Cortex of kidney (tissue), 1 donor: ENCODE measurements around the gene AJM1.

Experiments used
- DNase-seq: peaks from one replicate; lab custom pipeline; 2025; lab: John Stamatoyannopoulos, UW

Gene AJM1

DNA sequence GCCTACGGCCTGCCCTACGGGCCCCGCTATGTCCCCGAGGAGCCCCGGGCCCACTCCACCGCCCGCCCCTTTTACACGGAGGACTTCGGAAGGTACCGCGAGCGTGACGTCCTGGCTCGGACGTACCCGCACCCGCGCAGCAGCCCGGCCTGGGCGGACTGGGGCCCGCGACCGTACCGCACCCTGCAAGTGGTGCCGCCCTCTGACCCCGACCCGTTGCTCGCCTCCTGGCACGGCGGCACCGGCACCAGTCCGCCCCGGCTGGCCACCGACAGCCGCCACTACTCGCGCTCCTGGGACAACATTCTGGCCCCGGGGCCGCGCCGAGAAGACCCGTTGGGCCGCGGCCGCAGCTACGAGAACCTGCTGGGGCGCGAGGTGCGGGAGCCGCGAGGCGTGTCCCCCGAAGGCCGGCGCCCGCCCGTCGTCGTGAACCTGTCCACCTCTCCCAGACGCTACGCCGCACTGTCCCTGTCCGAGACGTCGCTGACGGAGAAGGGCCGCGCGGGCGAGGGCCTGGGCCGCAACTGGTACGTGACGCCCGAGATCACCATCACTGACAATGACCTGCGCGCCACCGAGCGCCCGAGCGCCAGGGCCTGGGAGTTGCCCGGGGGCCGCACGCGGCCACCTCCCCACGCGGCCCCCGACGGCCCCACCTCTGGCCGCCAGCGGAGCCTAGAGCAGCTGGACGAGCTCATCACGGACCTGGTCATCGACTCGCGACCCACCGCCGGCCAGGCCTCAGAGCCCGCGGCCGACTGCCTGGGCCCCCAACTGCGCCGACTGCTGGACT, 3.4 kb downstream of the AJM1 start:
- no peak for DNase-seq

DNA sequence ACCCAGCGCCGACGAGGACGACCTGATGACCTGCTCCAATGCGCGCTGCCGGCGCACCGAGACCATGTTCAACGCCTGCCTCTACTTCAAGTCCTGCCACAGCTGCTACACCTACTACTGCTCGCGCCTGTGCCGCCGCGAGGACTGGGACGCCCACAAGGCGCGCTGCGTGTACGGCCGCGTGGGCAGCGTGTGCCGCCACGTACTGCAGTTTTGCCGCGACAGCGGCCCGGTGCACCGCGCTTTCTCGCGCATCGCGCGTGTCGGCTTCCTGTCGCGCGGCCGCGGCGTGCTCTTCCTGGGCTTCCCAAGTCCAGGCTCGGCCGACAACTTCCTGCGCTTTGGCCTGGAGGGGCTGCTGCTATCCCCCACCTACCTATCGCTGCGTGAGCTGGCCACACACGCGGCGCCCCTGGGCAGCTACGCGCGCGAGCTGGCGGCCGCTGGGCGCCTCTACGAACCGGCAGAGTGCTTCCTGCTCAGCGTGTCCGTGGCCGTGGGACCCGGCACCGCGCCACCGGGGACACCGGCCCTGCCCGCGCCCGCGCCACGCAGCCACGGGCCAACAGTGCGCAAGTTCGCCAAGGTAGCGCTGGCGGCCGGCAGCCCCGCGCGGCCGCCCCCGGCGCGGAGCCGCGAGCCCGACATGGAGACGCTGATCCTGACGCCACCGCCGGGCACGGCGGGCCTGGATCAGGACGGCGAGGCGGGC, 4.3 kb downstream of the AJM1 start:
- no peak for DNase-seq

GRCh38 chr9:136847088-136847825, 5.0 kb downstream of the AJM1 start:
- DNase-seq: no peak

DNA sequence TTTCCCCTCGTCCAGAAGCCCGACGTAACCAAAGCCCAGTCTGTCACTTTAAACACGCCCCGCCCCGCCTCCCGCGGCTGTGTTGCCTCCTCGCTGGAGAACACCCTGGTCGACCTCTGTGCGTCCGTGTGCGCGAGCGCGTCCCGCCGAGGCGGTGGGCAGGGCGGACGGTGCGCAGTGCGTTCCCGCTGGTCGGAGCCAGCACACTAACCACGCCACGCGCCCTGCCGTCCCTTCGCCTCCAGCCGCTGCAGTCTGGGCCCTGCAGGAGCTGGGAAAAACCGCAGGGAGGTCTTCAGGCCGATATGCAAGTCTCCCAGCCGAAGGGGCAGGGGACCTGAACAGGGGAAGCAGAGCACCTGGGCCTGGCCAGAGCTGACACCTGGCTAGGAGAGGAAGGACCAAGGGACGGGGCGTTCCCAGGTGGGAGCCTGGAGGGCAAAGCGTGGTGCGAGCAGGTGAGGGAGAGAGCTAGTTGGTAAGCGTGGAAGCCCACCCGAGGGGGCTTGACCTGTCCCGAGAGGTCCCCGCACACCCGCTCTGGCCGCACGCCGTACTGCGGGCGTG, 5.6 kb downstream of the AJM1 start:
- DNase-seq: peak; percentile 46

GRCh38 chr9:136848393-136849037, 6.2 kb downstream of the AJM1 start:
- no peak for DNase-seq

DNA sequence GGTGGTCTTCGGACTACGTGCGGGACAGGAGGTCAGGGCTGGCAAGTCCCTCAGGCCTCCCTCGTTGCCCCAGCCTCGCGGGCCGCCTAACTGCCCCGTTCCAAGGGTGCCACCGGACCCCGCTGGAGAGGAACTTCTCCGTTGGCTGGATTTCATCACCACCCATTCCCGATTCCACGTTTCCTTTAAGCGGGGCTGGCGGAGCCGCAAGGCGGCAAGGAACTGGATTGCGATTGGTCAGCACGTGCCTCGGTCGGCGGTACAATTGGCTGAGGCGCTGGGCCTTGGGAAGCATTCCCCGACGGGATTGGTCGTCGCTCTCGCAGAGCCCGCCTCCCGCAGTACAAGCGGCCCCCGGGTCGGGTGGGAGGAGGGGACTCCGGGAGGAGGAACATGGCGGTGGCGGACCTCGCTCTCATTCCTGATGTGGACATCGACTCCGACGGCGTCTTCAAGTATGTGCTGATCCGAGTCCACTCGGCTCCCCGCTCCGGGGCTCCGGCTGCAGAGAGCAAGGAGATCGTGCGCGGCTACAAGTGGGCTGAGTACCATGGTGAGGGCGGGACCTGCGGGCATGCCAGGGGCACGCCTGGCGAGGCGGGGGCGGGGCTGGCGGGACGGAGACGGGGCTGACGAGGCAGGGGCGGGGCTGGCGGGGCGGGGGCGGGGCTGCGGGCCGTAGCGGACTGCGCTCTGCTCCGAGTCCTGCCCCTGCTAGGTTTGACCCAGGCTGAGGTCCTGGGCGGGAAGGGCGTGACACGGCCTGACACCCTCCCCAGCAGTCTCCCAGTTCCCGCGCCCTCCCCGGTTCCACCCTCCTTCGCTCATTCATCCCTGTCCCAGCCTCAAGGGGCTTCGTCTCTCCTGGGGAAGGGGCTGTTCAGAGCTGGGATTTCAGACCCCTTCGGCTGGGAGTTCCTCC, 7.0 kb downstream of the AJM1 start, which contains the start of gene PHPT1:
Gene PHPT1 (plus strand): TSS at position 372 of the 922 bp plus-strand sequence. CDS start 22 bp downstream, at position 394.
- peak; percentile 90 for DNase-seq

- DNase-seq: no peak
These were observed 7.9 kb downstream of the AJM1 start for GRCh38 chr9:136849960-136850865.

DNA sequence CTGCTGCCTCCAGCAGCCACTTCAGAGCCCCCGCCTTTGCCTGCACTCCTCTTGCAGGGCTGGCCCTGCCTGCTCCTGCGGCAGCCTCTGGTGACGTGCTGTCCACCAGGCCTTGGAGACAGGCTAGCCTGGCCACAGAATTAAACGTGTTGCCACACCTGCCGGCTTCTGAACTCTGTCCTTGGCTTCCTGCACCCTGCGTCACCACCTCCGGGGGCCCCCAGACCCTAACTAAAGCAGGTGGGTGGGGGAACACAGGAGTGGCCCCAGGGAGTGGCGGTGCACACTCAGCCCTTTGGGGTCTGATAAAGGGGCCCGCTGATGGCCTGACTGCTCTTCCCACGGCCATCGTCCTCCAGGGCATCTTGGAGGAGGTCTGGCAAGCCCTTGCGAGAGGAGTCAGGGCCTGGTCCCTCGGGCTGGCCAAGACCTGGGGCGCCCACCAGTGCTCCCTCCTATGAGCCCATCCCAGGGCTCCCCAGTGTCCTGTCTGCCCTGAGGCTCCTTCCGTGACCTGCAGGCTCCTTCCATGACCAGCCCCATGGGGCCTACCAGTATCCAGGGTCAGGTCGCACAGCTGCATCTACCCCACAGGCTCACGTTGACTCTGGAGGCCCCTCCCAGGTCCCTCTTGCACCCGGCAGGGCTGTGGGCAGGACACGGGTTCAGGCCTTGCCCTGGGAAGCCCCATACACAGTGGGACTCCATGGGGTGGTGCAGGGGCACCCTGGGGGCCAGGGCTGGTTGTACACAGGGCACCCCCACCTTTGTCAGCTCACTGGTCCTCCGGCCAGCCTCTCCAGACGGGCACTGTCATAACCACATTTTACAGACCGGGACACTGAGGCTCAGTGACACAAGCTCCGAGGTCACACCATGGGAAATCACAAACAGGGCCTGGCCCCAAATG, 8.8 kb downstream of the AJM1 start:
- no peak for DNase-seq

DNA sequence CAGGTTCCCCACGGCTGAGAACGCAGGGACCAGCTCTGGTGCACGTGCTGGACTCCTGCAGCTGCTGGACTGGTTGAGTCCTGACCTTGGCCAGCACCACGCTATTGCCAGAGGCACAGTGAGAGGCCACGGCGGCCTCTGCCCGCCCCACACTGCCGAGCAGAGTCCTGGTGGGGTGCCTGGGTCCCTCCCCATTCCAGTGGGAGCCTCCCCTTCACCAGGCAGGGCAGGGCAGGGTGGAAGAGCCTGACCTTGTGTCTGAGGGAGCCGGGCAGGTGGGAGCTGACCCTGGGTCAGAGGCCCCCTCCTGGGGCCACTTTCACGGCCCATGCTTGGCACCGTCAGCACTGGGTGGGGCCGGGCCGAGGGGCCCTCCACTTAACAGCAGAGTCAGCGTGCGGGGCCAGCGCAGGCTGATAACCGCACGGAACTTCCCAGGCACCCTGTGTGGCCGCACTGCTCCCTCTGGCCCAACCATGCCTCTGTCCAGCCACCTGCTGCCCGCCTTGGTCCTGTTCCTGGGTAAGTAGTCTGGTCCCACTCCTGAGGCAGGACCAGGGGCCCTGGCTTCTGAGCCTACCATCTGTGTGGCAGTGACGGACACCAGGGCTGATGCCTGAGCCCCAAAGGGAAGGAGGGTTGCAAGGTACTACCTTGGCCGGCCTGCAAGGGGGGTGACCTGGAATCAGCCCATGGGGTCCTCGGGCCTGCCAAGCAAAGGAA, 9.8 kb downstream of the AJM1 start, which contains the start of gene MAMDC4:
Gene MAMDC4 (plus strand): TSS at position 406 of the 723 bp plus-strand sequence. CDS start 71 bp downstream, at position 477.
- no peak for DNase-seq

DNA sequence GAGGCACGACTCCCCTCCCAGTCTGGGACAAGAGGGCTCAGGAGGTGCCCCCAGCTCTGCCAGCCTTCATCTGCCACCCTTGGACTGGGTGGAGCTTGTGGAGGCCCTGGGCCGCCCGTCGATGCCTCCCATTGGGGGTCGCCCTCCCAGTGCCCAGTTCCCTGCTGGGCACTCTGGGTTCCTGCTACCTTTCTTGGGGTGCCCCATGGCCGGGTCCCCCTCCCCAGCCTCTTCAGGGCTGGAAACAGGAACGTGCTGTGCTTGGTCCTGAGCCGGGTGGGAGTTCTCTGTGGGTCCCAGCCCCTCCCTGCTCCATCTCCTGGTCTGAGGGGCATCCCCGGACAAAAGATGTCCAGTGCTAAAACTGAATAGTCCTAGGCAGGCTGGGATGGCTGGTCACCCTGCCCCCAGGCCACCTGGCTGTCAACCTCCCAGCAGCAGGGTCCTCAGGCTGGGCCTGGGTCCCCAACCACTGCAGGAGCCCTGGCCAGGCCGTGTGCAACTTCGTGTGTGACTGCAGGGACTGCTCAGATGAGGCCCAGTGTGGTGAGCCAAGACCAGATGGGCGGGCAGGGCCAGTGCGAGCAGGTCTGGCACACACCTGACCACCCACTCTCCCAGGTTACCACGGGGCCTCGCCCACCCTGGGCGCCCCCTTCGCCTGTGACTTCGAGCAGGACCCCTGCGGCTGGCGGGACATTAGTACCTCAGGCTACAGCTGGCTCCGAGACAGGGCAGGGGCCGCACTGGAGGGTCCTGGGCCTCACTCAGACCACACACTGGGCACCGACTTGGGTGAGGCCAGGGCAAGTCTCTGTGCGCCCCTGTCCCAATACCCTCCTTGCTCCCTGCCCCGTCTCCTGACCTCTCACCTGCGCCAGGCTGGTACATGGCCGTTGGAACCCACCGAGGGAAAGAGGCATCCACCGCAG, 10.7 kb downstream of the AJM1 start:
- DNase-seq: no peak

GRCh38 chr9:136853596-136854112, 11.4 kb downstream of the AJM1 start:
- DNase-seq: no peak

DNA sequence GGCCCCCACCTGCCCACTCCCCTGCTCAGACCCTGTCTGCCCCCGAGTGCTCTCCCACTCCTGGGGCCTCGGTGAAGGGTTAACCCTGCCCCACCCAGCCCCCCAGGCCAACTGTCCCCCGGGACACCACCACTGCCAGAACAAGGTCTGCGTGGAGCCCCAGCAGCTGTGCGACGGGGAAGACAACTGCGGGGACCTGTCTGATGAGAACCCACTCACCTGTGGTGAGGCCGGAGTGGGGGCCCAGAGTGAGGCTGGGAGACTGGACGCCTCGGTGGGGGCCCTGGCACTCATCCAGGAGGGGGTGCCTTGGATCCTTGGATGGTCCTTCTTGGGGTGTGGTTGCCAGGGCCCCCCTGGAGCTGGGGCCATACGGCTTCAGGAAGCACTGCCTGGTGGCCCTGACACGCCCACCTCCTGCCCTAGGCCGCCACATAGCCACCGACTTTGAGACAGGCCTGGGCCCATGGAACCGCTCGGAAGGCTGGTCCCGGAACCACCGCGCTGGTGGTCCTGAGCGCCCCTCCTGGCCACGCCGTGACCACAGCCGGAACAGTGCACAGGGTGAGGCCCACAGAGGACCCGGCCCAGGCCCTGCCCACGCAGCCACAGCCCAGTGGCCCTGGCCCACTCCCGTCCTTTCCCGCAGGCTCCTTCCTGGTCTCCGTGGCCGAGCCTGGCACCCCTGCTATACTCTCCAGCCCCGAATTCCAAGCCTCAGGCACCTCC, 12.0 kb downstream of the AJM1 start:
- DNase-seq: no peak

- no peak for DNase-seq
These were observed 12.7 kb downstream of the AJM1 start for GRCh38 chr9:136854842-136855460.

- no peak for DNase-seq
These were observed 13.3 kb downstream of the AJM1 start for GRCh38 chr9:136855461-136856078.

- DNase-seq: no peak
These were observed 13.8 kb downstream of the AJM1 start for GRCh38 chr9:136856079-136856476.
